ENCODE measurements around the gene YBX1.
A peak's percentile ranks its signal among the peaks of the same experiment; 100 is the strongest.

The YBX1 gene

DNA sequence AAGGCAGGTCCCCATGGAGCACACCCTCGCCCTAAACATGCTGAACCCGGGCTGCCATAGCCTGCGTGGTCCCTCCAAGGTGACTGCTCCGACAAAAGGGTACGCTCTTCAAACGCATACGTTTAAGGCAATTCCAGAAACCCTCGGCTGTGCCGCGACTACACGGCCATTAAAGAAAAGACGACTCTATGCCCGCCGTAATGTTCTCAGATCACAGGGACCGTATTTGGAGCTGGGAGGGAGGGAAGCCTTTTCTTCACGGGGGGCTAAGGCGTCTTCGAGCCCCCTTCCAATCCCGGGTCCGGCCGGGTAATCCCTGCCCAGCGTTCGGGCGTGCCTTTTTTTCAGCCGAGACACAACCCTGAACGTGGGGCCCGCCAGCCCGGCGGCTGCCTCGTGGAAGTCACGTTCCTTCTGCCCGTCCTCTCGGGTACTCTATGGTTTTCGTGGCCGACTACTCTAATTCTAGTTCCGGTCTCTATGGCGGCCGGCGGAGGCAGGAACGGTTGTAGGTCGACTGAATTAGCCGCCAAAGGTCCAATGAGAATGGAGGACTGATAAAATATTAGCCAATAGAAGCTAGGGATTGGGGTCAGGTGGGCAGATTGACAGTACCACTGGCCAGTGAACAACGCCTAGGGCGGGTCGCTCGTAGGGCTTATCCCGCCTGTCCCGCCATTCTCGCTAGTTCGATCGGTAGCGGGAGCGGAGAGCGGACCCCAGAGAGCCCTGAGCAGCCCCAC is at the start of gene YBX1:
Gene YBX1, plus strand, starts transcription at position 678 of the 743 bp plus-strand sequence. CDS start 148 bp downstream, outside the sequence.
- peak within 1 kb of the TSS; percentile 96 for H3K27ac ChIP-seq
- TF ChIP-seq, protein P1, sequence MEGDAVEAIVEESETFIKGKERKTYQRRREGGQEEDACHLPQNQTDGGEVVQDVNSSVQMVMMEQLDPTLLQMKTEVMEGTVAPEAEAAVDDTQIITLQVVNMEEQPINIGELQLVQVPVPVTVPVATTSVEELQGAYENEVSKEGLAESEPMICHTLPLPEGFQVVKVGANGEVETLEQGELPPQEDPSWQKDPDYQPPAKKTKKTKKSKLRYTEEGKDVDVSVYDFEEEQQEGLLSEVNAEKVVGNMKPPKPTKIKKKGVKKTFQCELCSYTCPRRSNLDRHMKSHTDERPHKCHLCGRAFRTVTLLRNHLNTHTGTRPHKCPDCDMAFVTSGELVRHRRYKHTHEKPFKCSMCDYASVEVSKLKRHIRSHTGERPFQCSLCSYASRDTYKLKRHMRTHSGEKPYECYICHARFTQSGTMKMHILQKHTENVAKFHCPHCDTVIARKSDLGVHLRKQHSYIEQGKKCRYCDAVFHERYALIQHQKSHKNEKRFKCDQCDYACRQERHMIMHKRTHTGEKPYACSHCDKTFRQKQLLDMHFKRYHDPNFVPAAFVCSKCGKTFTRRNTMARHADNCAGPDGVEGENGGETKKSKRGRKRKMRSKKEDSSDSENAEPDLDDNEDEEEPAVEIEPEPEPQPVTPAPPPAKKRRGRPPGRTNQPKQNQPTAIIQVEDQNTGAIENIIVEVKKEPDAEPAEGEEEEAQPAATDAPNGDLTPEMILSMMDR (conservative IDR thresholded peaks at IDR 0.05): no peak

DNA sequence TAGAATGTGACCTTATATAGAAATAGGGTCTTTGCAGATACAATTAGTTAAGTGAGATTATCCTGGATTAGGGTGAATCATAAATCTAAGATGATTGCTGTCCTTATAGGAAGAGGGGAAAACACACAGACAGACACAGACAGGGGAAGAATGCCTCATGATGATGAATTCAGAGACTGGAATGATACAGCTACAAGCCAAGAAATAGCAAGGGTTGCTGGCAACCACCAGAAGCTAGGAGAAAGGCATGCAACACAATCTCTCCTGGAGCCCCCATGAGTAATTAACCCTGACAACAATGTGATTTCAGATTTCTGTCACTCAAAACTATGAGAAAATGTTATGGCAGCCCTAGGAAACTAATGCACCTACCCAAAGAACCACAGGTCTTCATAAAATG is 43.1 kb upstream of the YBX1 start:
- TF ChIP-seq, protein P1 (conservative IDR thresholded peaks at IDR 0.05): no peak
- no peak overlapping the region for H3K27ac ChIP-seq

DNA sequence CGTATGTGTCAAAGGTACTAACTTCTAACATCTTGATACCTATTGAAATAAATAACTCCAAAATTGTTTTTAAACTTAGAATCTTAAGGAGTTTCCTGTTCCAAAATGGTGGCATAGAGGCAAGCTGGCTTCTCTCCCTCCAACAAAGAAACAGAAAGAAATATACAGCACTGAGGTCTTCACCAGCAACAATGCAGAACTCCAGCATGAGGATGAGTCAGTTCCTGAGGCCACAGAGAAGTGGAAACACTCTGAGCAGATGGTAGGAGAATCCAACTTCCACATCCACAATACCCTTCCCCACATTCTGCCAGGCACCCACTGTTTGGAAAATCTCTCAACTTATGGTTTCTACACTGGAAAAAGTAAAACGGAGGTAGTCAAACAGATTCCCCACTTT is 36.2 kb upstream of the YBX1 start:
- no peak overlapping the region for H3K27ac ChIP-seq

DNA sequence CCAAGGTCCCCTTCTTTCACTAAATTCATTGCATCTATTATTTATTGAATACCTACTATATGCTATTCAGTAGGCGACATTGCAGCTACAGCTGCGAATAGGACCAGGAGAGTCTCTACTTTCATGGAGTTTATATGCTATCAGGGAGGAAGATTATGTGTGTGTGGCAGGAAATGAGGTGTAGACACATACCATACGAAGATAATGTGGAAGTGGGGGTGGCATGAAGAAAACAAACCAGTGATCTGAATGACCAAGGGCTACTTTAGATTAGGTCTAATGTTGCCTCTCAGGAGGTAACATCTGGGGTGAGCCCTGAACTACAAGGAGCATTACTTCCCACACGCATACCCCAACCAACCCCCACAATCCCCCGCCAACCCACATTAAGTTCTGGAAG is 25.0 kb upstream of the YBX1 start:
- H3K27ac ChIP-seq: peak overlapping the region; percentile 93
- TF ChIP-seq, protein P1 (conservative IDR thresholded peaks at IDR 0.05): no peak

More for the DNA sequence above, 36.2 kb upstream of the YBX1 start:
- TF ChIP-seq, protein P1 (conservative IDR thresholded peaks at IDR 0.05): no peak

DNA sequence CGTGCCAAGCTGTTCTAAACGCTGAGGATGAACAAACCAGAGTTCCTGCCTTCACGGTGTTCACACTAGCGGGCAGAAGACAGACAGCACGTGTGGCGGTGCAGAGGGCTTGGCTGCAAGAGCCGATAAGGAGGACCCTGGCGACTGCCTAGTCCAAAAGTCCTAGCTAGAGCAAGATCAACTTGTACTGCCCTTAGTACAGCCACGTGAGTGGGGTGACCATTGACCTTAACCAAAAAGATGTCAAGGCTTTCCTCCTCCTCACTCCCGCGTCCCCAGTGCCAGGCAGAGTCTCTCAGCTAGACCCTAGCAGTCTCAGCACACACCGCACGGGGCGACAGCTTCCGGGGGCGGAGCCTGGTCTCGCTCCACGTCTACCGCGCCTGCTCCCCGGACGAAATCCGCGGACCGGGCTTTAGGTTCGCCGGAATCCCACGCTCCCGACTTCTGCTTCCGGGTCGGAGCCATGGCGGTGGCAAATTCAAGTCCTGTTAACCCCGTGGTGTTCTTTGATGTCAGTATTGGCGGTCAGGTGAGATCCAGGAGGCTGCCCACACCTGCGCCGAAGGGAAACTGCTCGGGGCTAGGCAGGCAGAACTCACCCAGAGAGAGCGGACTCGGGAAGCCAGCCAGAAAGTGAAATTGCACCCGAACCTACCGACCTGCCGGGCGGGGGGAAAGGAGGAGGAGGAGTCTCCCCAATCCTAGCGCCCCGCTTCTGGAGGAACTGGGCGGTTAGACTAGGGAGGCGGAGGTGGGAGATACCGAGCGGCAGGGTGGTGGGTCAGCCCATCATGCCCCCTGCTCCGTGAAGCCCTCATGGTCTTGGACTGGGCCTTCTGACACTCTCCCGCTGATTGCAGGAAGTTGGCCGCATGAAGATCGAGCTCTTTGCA is 24.0 kb upstream of the YBX1 start, which contains the start of gene PPIH:
Gene PPIH, plus strand, starts transcription at position 443 of the 896 bp plus-strand sequence. Its CDS starts 24 bp downstream, at position 467.
- peak within 1 kb of the TSS; percentile 93 for H3K27ac ChIP-seq
- TF ChIP-seq, protein P1 (conservative IDR thresholded peaks at IDR 0.05): 0 out of 2 replicates have a peak, but pooled peaks have one; percentile 13

DNA sequence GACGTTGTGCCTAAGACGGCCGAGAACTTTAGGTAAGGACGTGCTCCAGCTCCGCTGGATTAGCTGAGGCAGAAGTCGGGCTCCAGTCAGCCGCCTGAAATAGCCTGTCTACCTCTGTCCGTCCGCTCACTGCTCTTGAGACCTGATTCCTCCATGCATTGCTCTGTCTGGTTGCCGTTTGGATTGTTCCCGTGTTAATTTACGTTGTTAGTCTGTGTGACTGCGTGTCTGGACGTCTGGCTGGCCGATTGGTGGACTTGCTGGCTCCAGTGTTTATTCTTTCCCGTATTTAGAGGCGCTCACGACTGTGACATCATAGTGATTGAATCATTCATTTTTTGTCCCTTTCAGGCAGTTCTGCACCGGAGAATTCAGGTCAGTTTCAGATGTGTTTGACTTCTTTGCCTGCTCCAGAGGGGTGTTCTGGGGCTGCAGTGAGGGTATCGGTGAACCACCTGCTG is 23.3 kb upstream of the YBX1 start:
- H3K27ac ChIP-seq: peak overlapping the region; percentile 93
- TF ChIP-seq, protein P1 (conservative IDR thresholded peaks at IDR 0.05): no peak
